Heart left ventricle (tissue), 16 donors: Measurements from ENCODE around the gene DTNB. TPM values are rescaled to one million over a fixed set of nuclear protein-coding genes. Genes with fewer than 3 reads are reported as not detected.

Source experiments
- ATAC-seq, 4 donors: fragments of 200-7000 bp; cut with Tn5 transposase; one replicate each; pipeline ENCODE4 v1.9.1; 2020 to 2022; ENCODE audit warnings: moderate library complexity in 4 of 4, mild to moderate bottlenecking in 3 of 4, moderate number of reproducible peaks in 1 of 4
- DNase-seq, 5 donors: peaks; one replicate each; pipeline ENCODE4 v3.0.0-alpha.2; 2020
- H3K27ac ChIP-seq, 12 donors: fragments of 200-600 bp; sonication (generic) in 4 of 12; one replicate each; pipeline versions ENCODE4 v1.5.0 to v1.8.0; 2016 to 2022; ENCODE audit warnings: mild to moderate bottlenecking in 2 of 12
- H3K27me3 ChIP-seq, 9 donors: fragments of 200-600 bp; sonication (generic) in 2 of 9; one replicate each; pipeline versions ENCODE4 v1.5.1 to v1.8.0; 2016 to 2022; ENCODE audit warnings: mild to moderate bottlenecking in 3 of 9
- H3K36me3 ChIP-seq, 9 donors: fragments of 200-600 bp; sonication (generic) in 2 of 9; one replicate each; pipeline versions ENCODE4 v1.5.0 to v1.8.0; 2018 to 2022; ENCODE audit warnings: mild to moderate bottlenecking in 2 of 9
- H3K4me1 ChIP-seq, 12 donors: fragments of 200-600 bp; sonication (generic) in 4 of 12; one replicate each; pipeline versions ENCODE4 v1.5.0 to v1.8.0; 2016 to 2022; ENCODE audit warnings: mild to moderate bottlenecking in 3 of 12
- H3K4me3 ChIP-seq, 12 donors: fragments of 200-600 bp; sonication (generic) in 4 of 12; one replicate each; pipeline versions ENCODE4 v1.5.0 to v1.8.0; 2017 to 2022; ENCODE audit warnings: mild to moderate bottlenecking in 9 of 12, moderate library complexity in 4 of 12
- H3K9me3 ChIP-seq, 12 donors: fragments of 200-600 bp; sonication (generic) in 4 of 12; one replicate each; pipeline versions ENCODE4 v1.5.0 to v1.8.0; 2016 to 2022; ENCODE audit warnings: mild to moderate bottlenecking in 1 of 12
- POLR2A ChIP-seq, 2 donors: fragments of 450-650 bp; IDR thresholded peaks; one replicate each; pipeline ENCODE4 v1.6.1; 2017; ENCODE audit warnings: antibody characterized with exemption in 2 of 2, mild to moderate bottlenecking in 2 of 2, moderate library complexity in 2 of 2
- WGBS, 4 donors: extraction: QIAGEN DNeasy Blood & Tissue Kit in 2 of 4; methylation state at CpG; one replicate each; pipeline versions ENCODE4 v1.1.5 to v1.1.7; 2013 to 2018; 5-methylcytosine and 5-hydroxymethylcytosine counted together
- intact Hi-C, 10 donors: fragments of 100-400 bp; cut with DNase I; formaldehyde crosslinking; loops; one replicate each; pipeline versions ENCODE4 v1.11.1 to v1.14.2; 2022
- polyA plus RNA-seq, 2 donors: library from polyadenylated mRNA; stranded (reverse); fragments of 200-250 nt; gene quantifications; one replicate each; pipeline ENCODE4 v1.2.3, GENCODE V29; 2013
- total RNA-seq, 9 donors: library from RNA; depleted of rRNA in 2 of 9; stranded (reverse); fragments of >200 nt in 2 of 9; fragmentation: NEBNext Ultra II Directional in 3 of 9; extraction: Animal tissue kit (Norgen Biotek cat#: 25700) in 3 of 9; gene quantifications; one replicate each; pipeline versions ENCODE4 v1.1.0 to v1.2.4, GENCODE V29; 2016 to 2023
- TF ChIP-seq, protein P1 (sequence below), 12 donors: fragments of 200-600 bp; sonication (generic) in 4 of 12; IDR thresholded peaks; one replicate each; pipeline versions ENCODE4 v1.5.0 to v1.8.0; 2018 to 2022; ENCODE audit warnings: antibody characterized with exemption in 12 of 12, mild to moderate bottlenecking in 5 of 12
- donor health status: ischemic (EF 13 %, LVEDD 7.1; RV severe dilation, severe dysfunction).
- donor health status: healthy with polysubstance abuse.
- donor health status: DM: no; HTN: yes; CAD: no.
- donor health status: DM: no; HTN: no; CAD: no.
- donor health status: ischemic (EF 25% LVEDD 6.9; RV normal size, moderate dysfunction).
- donor health status: ischemic (EF 25% LVEDD 5.7; RV mildly dilated, moderate dysfunction).
- donor health status: healthy.
- donor health status: DM: yes; HTN: yes; CAD: no.
- donor health status: ischemic (EF 35%, LVEDD 5.7; RV mildly dilated, moderate dysfunction).
- donor health status: nonischemic (EF 11% LVEDD 7.7; RV severe dilation, severe dysfunction).
- donor health status: DM: yes; HTN: yes; CAD: no.
- donor health status: PGD.
- donor health status: ischemic (EF 29% LVEDD 5.4; RV normal size, mild dysfunction).
- donor health status: nonischemic (EF 23%, LVEDD 6.1; RV moderate dilation, normal function).

Gene DTNB
- total and polyA plus RNA-seq, 11 donors: 2.5 to 17.3 (median 5.6) TPM

DNA sequence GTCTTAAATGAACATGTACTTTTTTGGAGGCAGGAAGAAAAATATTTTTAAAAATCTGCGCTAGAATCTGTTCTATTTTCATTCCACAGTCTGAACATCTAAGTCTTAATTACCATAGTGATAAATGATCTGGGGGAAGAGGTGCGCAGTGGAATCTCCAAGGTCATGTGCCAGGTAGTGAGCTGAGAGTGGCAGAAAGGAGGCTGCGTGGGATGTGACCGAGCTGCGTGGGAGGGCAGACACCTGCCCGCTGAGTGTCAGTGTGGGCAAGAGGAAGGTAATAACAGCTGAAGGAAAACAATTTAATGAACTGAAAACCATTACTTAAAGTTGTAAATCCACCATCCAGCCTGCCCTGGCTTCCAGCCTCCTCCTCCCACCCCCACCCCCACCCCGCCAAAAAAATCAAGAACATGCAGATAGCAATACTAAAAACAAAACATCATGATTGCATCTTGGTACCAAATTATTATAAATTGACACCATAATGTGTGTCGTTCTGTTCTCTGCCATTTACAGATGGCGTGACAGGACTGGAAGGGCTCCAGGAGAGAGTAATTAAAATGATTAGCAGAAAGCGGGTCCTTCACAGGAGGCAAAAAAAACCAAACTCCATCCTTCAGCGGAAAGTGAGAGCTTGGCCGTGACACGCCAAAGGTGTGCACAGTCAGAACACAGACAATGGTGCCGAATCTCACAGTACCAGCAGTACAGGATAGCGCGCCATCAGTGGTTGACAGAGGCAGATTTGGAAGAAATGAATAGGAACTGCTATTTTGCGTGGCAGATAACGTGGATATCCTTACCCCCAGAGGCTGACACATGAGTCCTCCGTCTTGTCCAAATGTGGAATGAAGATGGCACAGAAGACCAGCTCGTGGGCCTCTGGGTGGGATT is 11.4 kb upstream of the DTNB start:
- DNase-seq: no peak
- 82 to 86% (median 83%) methylated on average over 20 of the region's 20 CpGs for WGBS, 4 donors
- TF ChIP-seq, protein P1, sequence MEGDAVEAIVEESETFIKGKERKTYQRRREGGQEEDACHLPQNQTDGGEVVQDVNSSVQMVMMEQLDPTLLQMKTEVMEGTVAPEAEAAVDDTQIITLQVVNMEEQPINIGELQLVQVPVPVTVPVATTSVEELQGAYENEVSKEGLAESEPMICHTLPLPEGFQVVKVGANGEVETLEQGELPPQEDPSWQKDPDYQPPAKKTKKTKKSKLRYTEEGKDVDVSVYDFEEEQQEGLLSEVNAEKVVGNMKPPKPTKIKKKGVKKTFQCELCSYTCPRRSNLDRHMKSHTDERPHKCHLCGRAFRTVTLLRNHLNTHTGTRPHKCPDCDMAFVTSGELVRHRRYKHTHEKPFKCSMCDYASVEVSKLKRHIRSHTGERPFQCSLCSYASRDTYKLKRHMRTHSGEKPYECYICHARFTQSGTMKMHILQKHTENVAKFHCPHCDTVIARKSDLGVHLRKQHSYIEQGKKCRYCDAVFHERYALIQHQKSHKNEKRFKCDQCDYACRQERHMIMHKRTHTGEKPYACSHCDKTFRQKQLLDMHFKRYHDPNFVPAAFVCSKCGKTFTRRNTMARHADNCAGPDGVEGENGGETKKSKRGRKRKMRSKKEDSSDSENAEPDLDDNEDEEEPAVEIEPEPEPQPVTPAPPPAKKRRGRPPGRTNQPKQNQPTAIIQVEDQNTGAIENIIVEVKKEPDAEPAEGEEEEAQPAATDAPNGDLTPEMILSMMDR (IDR thresholded peaks at IDR 0.05): no peak
- TF ChIP-seq POLR2A (IDR thresholded peaks at IDR 0.05): no peak
- Histone ChIP-seq H3K27ac (no peak overlapping the region), H3K36me3 (no peaks in the 10 kb centered on the region), H3K27me3 (no peaks in the 10 kb centered on the region), H3K4me1 (no peaks in the 10 kb centered on the region), H3K9me3 (no peaks in the 10 kb centered on the region), H3K4me3 (no peak overlapping the region)
- ATAC-seq: no peak
- intact Hi-C loops: no loop called here

DNA sequence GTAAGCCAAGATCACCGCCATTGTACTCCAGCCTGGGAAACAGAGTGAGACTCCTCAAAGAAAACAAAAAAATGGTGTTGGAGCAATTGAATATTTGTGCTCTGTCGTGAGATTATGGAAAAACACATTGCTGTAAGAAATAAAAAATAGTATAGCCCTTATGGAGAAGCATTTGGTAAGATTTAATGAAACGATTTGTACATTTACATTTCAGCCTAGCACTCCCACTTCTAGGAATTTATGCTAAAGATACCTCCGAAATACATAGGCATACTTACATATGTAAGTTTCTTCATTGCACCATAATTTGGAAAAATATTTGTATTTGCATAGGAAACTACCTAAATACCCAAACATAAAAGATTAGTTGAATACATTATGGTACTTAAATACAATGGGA is 8.7 kb upstream of the DTNB start:
- Histone ChIP-seq H3K27me3 (no peaks in the 10 kb centered on the region), H3K9me3 (no peaks in the 10 kb centered on the region), H3K27ac (no peak overlapping the region), H3K36me3 (no peaks in the 10 kb centered on the region), H3K4me1 (no peaks in the 10 kb centered on the region), H3K4me3 (no peak overlapping the region)
- no peak for ATAC-seq
- TF ChIP-seq, protein P1 (IDR thresholded peaks at IDR 0.05): no peak
- no peak for TF ChIP-seq POLR2A (IDR thresholded peaks at IDR 0.05)
- intact Hi-C loops: no loop called here
- 83 to 88% (median 86%) methylated on average over 4 of the region's 4 CpGs for WGBS, 4 donors
- no peak for DNase-seq

DNA sequence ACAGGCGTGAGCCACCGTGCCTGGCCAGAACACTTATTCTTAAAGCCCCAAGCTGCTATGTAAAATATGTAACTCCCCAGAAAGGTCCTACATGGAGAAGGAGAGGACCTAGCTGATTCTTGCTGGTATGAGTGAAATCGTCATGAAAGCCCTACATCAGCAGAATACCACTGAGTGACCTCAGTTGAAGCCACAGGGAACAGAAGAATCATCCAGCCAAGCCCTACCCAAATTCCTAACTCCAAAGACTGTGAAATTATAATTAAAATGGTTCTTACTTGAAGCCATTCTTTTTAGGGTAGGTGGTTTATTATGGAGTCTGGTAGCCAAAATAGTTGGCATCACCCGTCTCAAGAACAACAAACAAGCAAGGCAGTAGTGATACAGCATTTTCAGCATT is 4.5 kb upstream of the DTNB start:
- no peak overlapping the region for H3K27ac ChIP-seq
- peaks cover 0 to 11% (median 4%) of the 10 kb centered on the region in 12 donors for H3K4me1 ChIP-seq
- 84 to 91% (median 88%) methylated on average over 4 of the region's 4 CpGs for WGBS, 4 donors
- H3K27me3 ChIP-seq: no peaks in the 10 kb centered on the region
- no peaks in the 10 kb centered on the region for H3K9me3 ChIP-seq
- H3K4me3 ChIP-seq: no peak overlapping the region
- DNase-seq (no peak), ATAC-seq (no peak)
- no peak for TF ChIP-seq POLR2A (IDR thresholded peaks at IDR 0.05)
- TF ChIP-seq, protein P1 (IDR thresholded peaks at IDR 0.05): no peak
- H3K36me3 ChIP-seq: no peaks in the 10 kb centered on the region
- intact Hi-C loops: loop anchor here in 4 of 10 donors (10.0 kb wide), 3 partner anchors 197 to 313 kb away; partner anchors contain the start of gene ASXL2 (in 2 of the 4)

DNA sequence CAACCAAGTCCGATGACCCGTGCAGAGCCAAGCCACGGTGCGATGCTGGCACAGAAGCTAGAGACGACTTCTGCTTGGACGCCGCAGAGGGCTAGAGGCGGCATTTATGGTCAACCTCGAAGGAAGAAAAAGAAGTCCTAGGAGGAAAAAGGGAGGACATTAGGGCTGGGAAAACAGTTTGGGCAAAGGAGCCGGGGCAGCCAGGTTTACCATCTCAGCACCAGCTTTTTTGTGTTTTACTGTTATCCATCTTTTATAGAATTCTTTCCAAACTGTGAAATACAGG is 643 bp upstream of the DTNB start:
- Histone ChIP-seq H3K4me1 (peaks cover 0 to 21% (median 11%) of the 10 kb centered on the region in 12 donors), H3K27ac (peak overlapping the region in 11 of 12 donors; percentile 64 to 86 (median 76)), H3K36me3 (no peaks in the 10 kb centered on the region), H3K27me3 (no peaks in the 10 kb centered on the region), H3K4me3 (peak overlapping the region; percentile 45 to 99 (median 90)), H3K9me3 (no peaks in the 10 kb centered on the region)
- intact Hi-C loops: loop anchor here in 4 of 10 donors (10.0 kb wide), 3 partner anchors 201 to 309 kb away; partner anchors contain the start of gene ASXL2 (in 2 of the 4)
- DNase-seq (no peak), ATAC-seq (no peak)
- no peak for TF ChIP-seq POLR2A (IDR thresholded peaks at IDR 0.05)
- TF ChIP-seq, protein P1 (IDR thresholded peaks at IDR 0.05): no peak
- 13 to 22% (median 16%) methylated on average over 10 of the region's 10 CpGs for WGBS, 4 donors
